B cell (primary cell): ENCODE measurements around the gene TKTL1. TPM values are rescaled to one million over a fixed set of nuclear protein-coding genes. Genes with fewer than 3 reads are reported as not detected.

Experiments used
- ATAC-seq: fragments of 200-7000 bp; cut with Tn5 transposase; one replicate; pipeline ENCODE4 v1.10.0; 2021; ENCODE audit warnings: low read depth, mild to moderate bottlenecking, moderate number of reproducible peaks, moderate library complexity
- CTCF ChIA-PET: fragments of 350-600 bp; sonication (Branson Sonifier 250); formaldehyde crosslinking; loops from one replicate; lab custom pipeline; 2021; ENCODE audit warnings: antibody characterized with exemption, inconsistent platforms; lab: Charles Lee
- POLR2A ChIA-PET: fragments of 350-600 bp; sonication (Branson Sonifier 250); formaldehyde crosslinking; loops from one replicate; lab custom pipeline; 2021; ENCODE audit warnings: antibody characterized with exemption; lab: Charles Lee
- DNase-seq: peaks from one replicate; pipeline ENCODE4 v3.0.0; 2013
- H2AFZ ChIP-seq: 2 replicates; pipeline ENCODE4 v1.6.1; 2012; ENCODE audit warnings: mild to moderate bottlenecking, low read depth, low read length; ENCODE audit not compliant: insufficient read depth, poor library complexity, severe bottlenecking
- H3K27ac ChIP-seq, 2 donors: 1 replicate in 1 of 2; 2 replicates in 1 of 2; pipeline ENCODE4 v1.5.1; 2012 to 2013; ENCODE audit warnings: low read length in 2 of 2, mild to moderate bottlenecking in 2 of 2, moderate library complexity in 1 of 2
- H3K27me3 ChIP-seq, 4 experiments: fragments of 200-600 bp in 1 of 4; sonication (generic) in 1 of 4; replicated peaks in 1 of 4; 1 replicate in 2 of 4; 2 replicates in 2 of 4; pipeline versions ENCODE4 v1.6.1 to v1.7.0; 2013 to 2016; ENCODE audit warnings: low read length in 3 of 4, mild to moderate bottlenecking in 2 of 4, mixed read lengths in 1 of 4, moderate library complexity in 1 of 4; ENCODE audit not compliant: insufficient read depth in 4 of 4, control insufficient read depth in 3 of 4; ENCODE audit errors: control extremely low read depth in 1 of 4
- H3K36me3 ChIP-seq, 2 experiments: replicated peaks in 1 of 2; 1 replicate in 1 of 2; 2 replicates in 1 of 2; pipeline versions ENCODE4 v1.6.1 to v1.7.1; 2013; ENCODE audit warnings: low read length in 1 of 2; ENCODE audit not compliant: insufficient read depth in 2 of 2, control insufficient read depth in 1 of 2; ENCODE audit errors: control extremely low read depth in 1 of 2, extremely low read depth in 1 of 2
- H3K4me1 ChIP-seq, 2 donors: fragments of 200-600 bp in 1 of 2; sonication (generic) in 1 of 2; 1 replicate in 1 of 2; 2 replicates in 1 of 2; pipeline versions ENCODE4 v1.5.1 to v1.6.1; 2013 to 2017; ENCODE audit warnings: low read length in 2 of 2; ENCODE audit not compliant: control insufficient read depth in 2 of 2, insufficient read depth in 2 of 2
- H3K4me2 ChIP-seq: replicated peaks from 2 replicates; pipeline ENCODE3; 2012; ENCODE audit warnings: mild to moderate bottlenecking, low read depth, low read length; ENCODE audit not compliant: poor library complexity, severe bottlenecking
- H3K4me3 ChIP-seq, 5 experiments: fragments of 200-600 bp in 1 of 5; sonication (generic) in 1 of 5; 1 replicate in 3 of 5; 2 replicates in 2 of 5; pipeline versions ENCODE4 v1.5.1 to v1.7.0; 2011 to 2016; ENCODE audit warnings: low read length in 4 of 5, mild to moderate bottlenecking in 4 of 5, low read depth in 2 of 5, control low read depth in 1 of 5, moderate library complexity in 1 of 5; ENCODE audit not compliant: insufficient read depth in 1 of 5; ENCODE audit errors: control extremely low read depth in 1 of 5, extremely low read depth in 1 of 5
- H3K79me2 ChIP-seq: fragments of 200-600 bp; sonication (generic); one replicate; pipeline ENCODE4 v1.6.0; 2016; ENCODE audit warnings: low read length; ENCODE audit not compliant: control insufficient read depth, insufficient read depth
- H3K9ac ChIP-seq: fragments of 200-600 bp; sonication (generic); 2 replicates; pipeline ENCODE4 v1.6.1; 2017; ENCODE audit warnings: mild to moderate bottlenecking, low read length, moderate library complexity
- H3K9me3 ChIP-seq, 3 donors: one replicate each; pipeline versions ENCODE4 v1.6.1 to v1.7.1; 2013; ENCODE audit warnings: low read length in 2 of 3; ENCODE audit not compliant: control insufficient read depth in 2 of 3, insufficient read depth in 1 of 3; ENCODE audit errors: control extremely low read depth in 1 of 3
- H4K20me1 ChIP-seq: 2 replicates; pipeline ENCODE4 v1.6.0; 2012; ENCODE audit warnings: mild to moderate bottlenecking, low read length; ENCODE audit not compliant: insufficient read depth, control insufficient read depth, poor library complexity, severe bottlenecking
- H3K27ac Mint-ChIP-seq: one replicate; pipeline ENCODE4 v1.8.0; 2021; ENCODE audit warnings: mixed read lengths
- H3K27me3 Mint-ChIP-seq: one replicate; pipeline ENCODE4 v1.8.0; 2021; ENCODE audit warnings: mixed read lengths
- H3K4me1 Mint-ChIP-seq: one replicate; pipeline ENCODE4 v1.8.0; 2021; ENCODE audit warnings: mixed read lengths
- H3K4me3 Mint-ChIP-seq: one replicate; pipeline ENCODE4 v1.8.0; 2021; ENCODE audit warnings: mixed read lengths
- H3K9me3 Mint-ChIP-seq: one replicate; pipeline ENCODE4 v1.8.0; 2022; ENCODE audit warnings: mixed read lengths; ENCODE audit not compliant: insufficient read depth
- CTCF ChIP-seq: fragments of 200-600 bp; IDR thresholded peaks from one replicate; pipeline ENCODE4 v1.8.0; 2022; ENCODE audit warnings: antibody characterized with exemption, mild to moderate bottlenecking
- EZH2 ChIP-seq: IDR thresholded peaks from 2 replicates; pipeline ENCODE4 v1.6.1; 2012; ENCODE audit warnings: borderline replicate concordance, low read depth, mild to moderate bottlenecking, moderate library complexity, low read length; ENCODE audit not compliant: insufficient read depth, poor library complexity, severe bottlenecking
- WGBS: methylation state at CpG from one replicate; pipeline ENCODE4 v1.1.5; 2013; ENCODE audit warnings: missing lambda C conversion rate; ENCODE audit not compliant: insufficient coverage; 5-methylcytosine and 5-hydroxymethylcytosine counted together
- intact Hi-C: fragments of 100-400 bp; cut with micrococcal nuclease; formaldehyde crosslinking; loops from one replicate; pipeline ENCODE4 v1.10.0; 2022
- polyA plus RNA-seq: library from polyadenylated mRNA; depleted of rRNA; stranded (reverse); fragments of >200 nt; gene quantifications from 2 replicates; pipeline ENCODE4 v1.2.3, GENCODE V29; 2012
- total RNA-seq, 2 donors: library from RNA; stranded (reverse); fragments of 120-200 nt in 1 of 2; gene quantifications; 1 replicate in 1 of 2; 2 replicates in 1 of 2; pipeline versions ENCODE4 v1.2.3 to v1.2.4, GENCODE V29; 2013 to 2022

TKTL1 gene
- total and polyA plus RNA-seq, 2 donors (not counting 1 experiment from before 2014, with no cell fraction given) = 0.18 to 0.96 TPM

- CTCF ChIA-PET = interaction anchor here (0.7 to 6.1 kb wide), 11 partner anchors 10 to 743 kb away, joined by 3 to 63 read pairs (median 5); partner anchors contain the start of gene TEX28
- Histone ChIP-seq H3K9ac (no peak overlapping the region), H2AFZ (no peak overlapping the region), H4K20me1 (no peaks in the 10 kb centered on the region), H3K36me3 (no peaks in the 10 kb centered on the region), H3K4me3 (no peak overlapping the region), H3K4me2 (peak overlapping the region; percentile 27), H3K4me1 (peaks cover 34 to 43% of the 10 kb centered on the region in 2 donors), H3K27ac (no peak overlapping the region), H3K9me3 (peaks cover 0 to 5% (median 0%) of the 10 kb centered on the region in 3 donors), H3K27me3 (no peaks in the 10 kb centered on the region), H3K79me2 (no peaks in the 10 kb centered on the region)
- Mint-ChIP-seq H3K27me3 (no peaks in the 10 kb centered on the region), H3K27ac (peak overlapping the region; percentile 63), H3K9me3 (no peaks in the 10 kb centered on the region), H3K4me3 (peak overlapping the region; percentile 39), H3K4me1 (peaks cover 42% of the 10 kb centered on the region)
- POLR2A ChIA-PET = interaction anchor here (0.6 to 1.2 kb wide), 4 partner anchors 10 to 223 kb away, joined by 3 to 4 read pairs (median 3); no protein-coding TSS in a partner anchor
- ATAC-seq (peak; percentile 78), DNase-seq (peak; percentile 84)
- WGBS = 74% methylated on average over 5 of the region's 9 CpGs
- TF ChIP-seq EZH2 (no peak), CTCF (peak; percentile 67)
- intact Hi-C loops = no loop called here
Observed at GRCh38 chrX:154308108-154308946, 12.7 kb downstream of the TKTL1 start.
